HG03460 (cell line): ENCODE results near the gene TMUB2.

Source experiments
- ATAC-seq: cut with Tn5 transposase; IDR thresholded peaks from one replicate; pipeline ENCODE4 v1.9.1; 2021; ENCODE audit not compliant: unreplicated experiment

TMUB2 gene

GRCh38 chr17:44202756-44203155 lies 16.0 kb downstream of the TMUB2 start:
- no peak for ATAC-seq

- ATAC-seq: no peak
Observed at GRCh38 chr17:44203731-44204440, 17.1 kb downstream of the TMUB2 start.

- ATAC-seq: no peak
Observed at GRCh38 chr17:44204441-44204882, 17.7 kb downstream of the TMUB2 start.

GRCh38 chr17:44205962-44206824 lies 19.4 kb downstream of the TMUB2 start:
- ATAC-seq: no peak

- no peak for ATAC-seq
Observed at GRCh38 chr17:44206825-44207155, 20.0 kb downstream of the TMUB2 start.

- ATAC-seq: no peak
Observed at GRCh38 chr17:44207319-44207718, 20.5 kb downstream of the TMUB2 start.

GRCh38 chr17:44207743-44208142 lies 21.0 kb downstream of the TMUB2 start:
- ATAC-seq: no peak

GRCh38 chr17:44209786-44210341 lies 23.1 kb downstream of the TMUB2 start:
- peak; percentile 21 for ATAC-seq

- ATAC-seq: peak; percentile 76
Observed at GRCh38 chr17:44210342-44211192, 23.8 kb downstream of the TMUB2 start.

- no peak for ATAC-seq
Observed at GRCh38 chr17:44211281-44212265, 24.8 kb downstream of the TMUB2 start.

- ATAC-seq: no peak
Observed at GRCh38 chr17:44212507-44213402, 26.0 kb downstream of the TMUB2 start.

GRCh38 chr17:44213403-44214229 lies 26.8 kb downstream of the TMUB2 start:
- no peak for ATAC-seq

GRCh38 chr17:44214230-44214494 lies 27.4 kb downstream of the TMUB2 start:
- no peak for ATAC-seq

- ATAC-seq: no peak
Observed at GRCh38 chr17:44214896-44215295, 28.1 kb downstream of the TMUB2 start.

GRCh38 chr17:44216173-44216572 lies 29.4 kb downstream of the TMUB2 start:
- ATAC-seq: no peak

GRCh38 chr17:44216694-44217093 lies 29.9 kb downstream of the TMUB2 start:
- no peak for ATAC-seq

- ATAC-seq: peak; percentile 0
Observed at GRCh38 chr17:44217738-44218343, 31.1 kb downstream of the TMUB2 start.
